LNCaP clone FGC (cell line): ENCODE results near the gene CTSD.
"Not testable (repeated sequence)": the region's sequence is repeated elsewhere in the genome, so short reads cannot be mapped to it uniquely, and the experiment has no call there.

Experiments used
- DNase-seq: peaks from one replicate; pipeline ENCODE4 v3.0.0-alpha.2; 2011; ENCODE audit warnings: low read depth
- H3K4me3 ChIP-seq: 2 replicates; pipeline ENCODE4 v1.5.1; 2011; ENCODE audit warnings: mild to moderate bottlenecking, low read depth, low read length, control low read depth
- TF ChIP-seq, protein P1 (sequence below): IDR thresholded peaks from 2 replicates; pipeline ENCODE4 v1.5.1; 2012; ENCODE audit warnings: mild to moderate bottlenecking; ENCODE audit not compliant: control insufficient read depth, insufficient read depth; ENCODE audit errors: extremely low read depth

CTSD gene

DNA sequence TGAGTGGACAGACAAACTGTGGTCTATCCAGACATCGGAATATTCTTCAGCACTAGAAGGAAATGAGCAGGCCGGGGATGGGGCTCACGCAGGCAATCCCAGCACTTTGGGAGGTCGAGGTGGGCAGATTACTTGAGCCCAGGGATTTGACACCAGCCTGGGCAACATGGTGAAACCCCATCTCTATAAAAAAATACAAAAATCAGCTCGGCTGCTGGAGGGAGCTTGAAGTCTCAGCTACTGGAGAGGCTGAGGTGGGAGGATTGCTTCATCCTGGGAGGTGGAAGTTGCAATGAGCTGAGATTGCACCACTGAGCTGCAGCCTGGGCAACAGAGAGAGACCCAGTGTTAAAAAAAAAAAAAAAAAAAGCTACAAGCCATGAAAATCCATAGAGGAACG is 8.0 kb upstream of the CTSD start:
- DNase-seq, result no peak
- TF ChIP-seq, protein P1, sequence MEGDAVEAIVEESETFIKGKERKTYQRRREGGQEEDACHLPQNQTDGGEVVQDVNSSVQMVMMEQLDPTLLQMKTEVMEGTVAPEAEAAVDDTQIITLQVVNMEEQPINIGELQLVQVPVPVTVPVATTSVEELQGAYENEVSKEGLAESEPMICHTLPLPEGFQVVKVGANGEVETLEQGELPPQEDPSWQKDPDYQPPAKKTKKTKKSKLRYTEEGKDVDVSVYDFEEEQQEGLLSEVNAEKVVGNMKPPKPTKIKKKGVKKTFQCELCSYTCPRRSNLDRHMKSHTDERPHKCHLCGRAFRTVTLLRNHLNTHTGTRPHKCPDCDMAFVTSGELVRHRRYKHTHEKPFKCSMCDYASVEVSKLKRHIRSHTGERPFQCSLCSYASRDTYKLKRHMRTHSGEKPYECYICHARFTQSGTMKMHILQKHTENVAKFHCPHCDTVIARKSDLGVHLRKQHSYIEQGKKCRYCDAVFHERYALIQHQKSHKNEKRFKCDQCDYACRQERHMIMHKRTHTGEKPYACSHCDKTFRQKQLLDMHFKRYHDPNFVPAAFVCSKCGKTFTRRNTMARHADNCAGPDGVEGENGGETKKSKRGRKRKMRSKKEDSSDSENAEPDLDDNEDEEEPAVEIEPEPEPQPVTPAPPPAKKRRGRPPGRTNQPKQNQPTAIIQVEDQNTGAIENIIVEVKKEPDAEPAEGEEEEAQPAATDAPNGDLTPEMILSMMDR, result no peak
- H3K4me3 ChIP-seq, result no peak overlapping the region

- TF ChIP-seq, protein P1, result no peak
- DNase-seq, result no peak
- H3K4me3 ChIP-seq, result no peak overlapping the region
Measured at GRCh38 chr11:1771273-1771672, 7.5 kb upstream of the CTSD start.

GRCh38 chr11:1770528-1770927 is 6.8 kb upstream of the CTSD start:
- no peak overlapping the region for H3K4me3 ChIP-seq
- no peak for DNase-seq
- TF ChIP-seq, protein P1, result no peak

GRCh38 chr11:1770061-1770460 is 6.3 kb upstream of the CTSD start:
- TF ChIP-seq, protein P1, result no peak
- no peak overlapping the region for H3K4me3 ChIP-seq
- no peak for DNase-seq

GRCh38 chr11:1769304-1769936 is 5.7 kb upstream of the CTSD start:
- DNase-seq, H3K4me3 ChIP-seq: not testable (repeated sequence)

DNA sequence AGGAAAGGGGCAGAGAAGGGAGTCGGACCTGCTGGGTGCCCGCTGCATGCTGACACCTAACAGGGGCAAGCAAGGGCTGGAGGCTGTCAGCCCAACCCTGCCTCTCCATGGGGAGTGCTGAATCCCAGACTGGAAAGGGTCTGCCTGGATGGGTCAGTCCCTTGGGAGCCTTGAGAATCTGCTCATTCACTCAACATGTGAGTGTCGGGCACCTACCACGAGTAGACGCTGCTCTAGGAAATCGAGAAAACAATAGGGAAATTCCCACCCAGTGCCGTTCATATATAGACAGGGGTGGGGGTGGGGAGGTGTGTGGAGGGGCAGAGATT is 4.4 kb upstream of the CTSD start:
- no peak for DNase-seq
- TF ChIP-seq, protein P1, result no peak
- no peak overlapping the region for H3K4me3 ChIP-seq

GRCh38 chr11:1767399-1768140 is 3.8 kb upstream of the CTSD start:
- no peak overlapping the region for H3K4me3 ChIP-seq
- TF ChIP-seq, protein P1, result no peak
- DNase-seq, result no peak
